AML-193 (cell line): ENCODE results near the gene KIF21B.

Experiments
- DNase-seq, 2 experiments: peaks; one replicate each; lab custom pipeline; 2025; lab: John Stamatoyannopoulos, UW

Gene KIF21B

GRCh38 chr1:201020721-201021629 lies 2.5 kb downstream of the KIF21B start:
- DNase-seq: peak; percentile 15 to 23

GRCh38 chr1:201020040-201020591 lies 3.4 kb downstream of the KIF21B start:
- peak; percentile 43 to 57 for DNase-seq

DNA sequence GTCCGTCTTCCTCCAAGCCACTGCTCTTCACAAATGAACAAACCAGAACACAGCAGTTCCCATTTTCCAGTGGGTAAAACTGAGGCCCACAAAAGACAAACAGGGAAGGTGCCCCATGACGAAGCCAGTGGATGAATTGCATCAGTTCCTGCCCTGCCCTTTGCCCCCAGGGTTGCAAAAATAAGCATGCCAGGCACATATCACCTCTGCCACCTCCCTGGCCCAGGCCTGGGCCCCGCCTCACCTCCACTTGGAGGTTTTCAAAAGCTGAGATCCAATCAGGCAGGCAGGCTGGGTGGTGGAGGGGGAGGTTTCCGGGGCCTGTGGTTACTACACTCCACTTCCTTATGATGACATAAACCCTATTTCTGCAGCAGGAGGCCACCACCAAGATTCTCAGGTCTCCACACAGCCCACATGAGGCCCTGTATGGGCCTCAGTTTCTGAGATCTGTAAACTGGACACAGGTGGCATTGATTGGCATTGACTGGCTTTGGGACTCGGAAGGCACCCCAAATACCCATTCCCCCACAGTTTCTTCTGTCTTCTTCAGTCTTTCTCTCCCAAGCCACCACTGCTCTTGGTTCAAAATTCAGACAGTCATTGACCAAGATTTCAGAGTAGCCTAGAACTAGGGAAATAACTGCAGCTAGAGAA lies 4.1 kb downstream of the KIF21B start:
- peak; percentile 93 to 94 for DNase-seq

DNA sequence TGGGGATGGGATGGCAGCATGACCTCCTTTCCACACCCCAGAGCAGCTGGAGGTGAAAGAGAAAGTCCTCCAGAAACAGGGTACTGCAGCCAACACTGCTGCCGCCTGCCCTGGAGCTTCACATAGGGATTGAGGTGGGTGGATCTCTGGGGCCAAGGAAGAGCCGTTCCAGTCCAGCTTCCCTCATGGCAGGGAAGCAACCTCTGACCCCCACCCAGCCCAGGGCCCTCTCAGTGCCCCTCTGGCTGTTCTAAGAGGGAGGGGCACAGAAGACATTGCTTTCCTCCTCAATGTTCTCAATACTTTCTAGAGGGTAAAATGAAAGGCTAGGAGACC lies 5.7 kb downstream of the KIF21B start:
- no peak for DNase-seq

- no peak for DNase-seq
Measured at GRCh38 chr1:201016943-201017827, 6.3 kb downstream of the KIF21B start.

GRCh38 chr1:201016211-201016651 lies 7.3 kb downstream of the KIF21B start:
- no peak for DNase-seq

DNA sequence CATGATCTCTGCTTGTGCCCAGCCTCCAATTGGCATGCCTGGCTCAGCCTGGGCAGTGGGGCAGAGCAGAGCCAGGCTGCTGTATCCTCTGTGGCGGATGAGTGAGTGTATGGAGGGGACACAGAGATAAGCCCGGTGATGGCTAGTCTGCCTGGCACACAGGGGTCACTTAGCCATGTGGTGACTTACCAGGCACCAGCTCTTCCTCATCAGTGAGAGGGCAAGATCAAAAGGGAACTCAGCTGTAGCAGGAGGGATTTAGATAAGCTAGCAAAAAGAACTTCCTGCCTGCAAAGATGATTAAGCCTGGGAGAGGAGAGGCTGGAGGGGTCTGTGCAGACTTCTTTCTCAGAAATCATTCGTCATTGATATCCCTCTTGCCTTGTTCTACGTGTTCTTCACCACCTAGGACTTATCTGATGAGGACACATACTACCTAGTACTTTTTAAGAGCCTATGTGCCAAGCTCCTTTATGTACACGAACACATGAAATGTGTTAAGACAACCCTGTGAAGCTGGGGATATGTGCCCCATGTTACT lies 7.9 kb downstream of the KIF21B start:
- peak; percentile 27 to 31 for DNase-seq

- DNase-seq: peak; percentile 17 to 38
Measured at GRCh38 chr1:201014816-201015200, 8.7 kb downstream of the KIF21B start.

GRCh38 chr1:201013991-201014815 lies 9.3 kb downstream of the KIF21B start:
- no peak for DNase-seq

GRCh38 chr1:201013031-201013485 lies 10.5 kb downstream of the KIF21B start:
- DNase-seq: peak; percentile 82

- DNase-seq: no peak
Measured at GRCh38 chr1:201011616-201012015, 11.9 kb downstream of the KIF21B start.

DNA sequence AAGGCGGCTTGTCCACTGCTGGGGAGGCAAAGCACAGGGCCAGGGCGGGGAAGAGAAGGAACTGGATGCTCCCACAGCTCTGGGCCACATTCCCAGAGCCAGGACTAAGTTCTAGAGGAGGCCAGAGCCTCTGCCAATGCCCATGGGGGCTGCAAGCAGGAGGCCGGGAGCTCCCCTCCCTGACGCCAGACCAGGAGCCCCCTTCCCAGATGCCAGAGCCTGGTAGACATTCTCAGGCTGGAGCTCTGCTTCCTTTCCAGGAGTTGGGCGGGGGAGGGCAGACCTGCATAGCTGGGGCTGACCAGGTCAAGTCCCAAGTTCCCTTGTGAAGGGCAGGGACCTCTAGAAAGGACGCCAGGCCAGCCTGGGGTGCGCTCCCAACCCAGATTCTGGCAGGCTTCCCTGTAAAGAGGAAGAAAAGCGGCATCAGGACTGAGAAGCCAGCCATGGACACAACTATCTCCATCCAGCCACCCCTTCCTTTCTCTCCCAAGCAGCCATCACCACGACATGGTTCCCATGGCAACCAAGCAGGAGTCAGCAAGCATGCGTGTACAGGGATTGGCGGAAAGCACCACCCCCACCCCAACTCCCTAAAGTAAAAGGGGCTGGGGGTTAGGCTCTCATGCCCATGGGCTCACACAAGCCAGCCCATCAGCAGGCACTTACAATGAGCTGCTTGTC lies 13.4 kb downstream of the KIF21B start:
- DNase-seq: no peak

- DNase-seq: no peak
Measured at GRCh38 chr1:201008666-201009360, 14.7 kb downstream of the KIF21B start.

DNA sequence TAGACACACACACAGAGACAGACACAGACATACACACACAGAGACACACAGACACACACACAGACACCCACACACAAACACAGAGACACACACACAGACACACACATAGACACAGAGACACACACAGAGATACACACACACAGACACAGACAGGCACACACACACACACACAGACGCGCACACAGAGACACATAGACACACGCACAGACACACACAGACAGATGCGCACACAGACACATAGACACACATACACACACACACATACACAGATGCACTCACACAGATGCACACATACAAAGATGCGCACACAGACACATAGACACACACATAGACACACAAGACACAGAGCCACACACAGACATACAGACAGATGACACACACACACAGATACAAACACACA lies 16.0 kb downstream of the KIF21B start:
- DNase-seq: no peak

GRCh38 chr1:201006450-201006849 lies 17.1 kb downstream of the KIF21B start:
- no peak for DNase-seq

GRCh38 chr1:201004732-201005131 lies 18.8 kb downstream of the KIF21B start:
- DNase-seq: no peak

GRCh38 chr1:201004154-201004553 lies 19.4 kb downstream of the KIF21B start:
- no peak for DNase-seq

DNA sequence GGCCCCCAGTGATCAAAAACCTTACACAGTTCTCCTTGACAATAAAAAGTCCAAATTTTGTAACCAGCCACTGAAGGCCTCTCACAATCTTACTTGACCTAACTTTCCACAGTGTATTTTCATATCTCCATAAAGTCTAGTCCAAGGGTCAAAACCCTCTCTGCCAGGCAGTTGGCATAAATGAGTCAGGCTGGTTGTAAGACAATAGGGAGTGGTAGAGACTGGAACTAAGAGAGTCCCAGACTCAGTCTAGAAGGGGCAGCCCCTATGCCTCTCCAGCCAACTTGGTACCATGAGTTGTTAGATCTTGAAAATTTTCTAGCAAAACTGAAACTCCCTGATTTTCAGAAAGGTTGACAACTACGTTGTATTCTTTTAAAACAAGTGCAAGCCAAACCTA lies 21.0 kb downstream of the KIF21B start:
- DNase-seq: no peak

DNA sequence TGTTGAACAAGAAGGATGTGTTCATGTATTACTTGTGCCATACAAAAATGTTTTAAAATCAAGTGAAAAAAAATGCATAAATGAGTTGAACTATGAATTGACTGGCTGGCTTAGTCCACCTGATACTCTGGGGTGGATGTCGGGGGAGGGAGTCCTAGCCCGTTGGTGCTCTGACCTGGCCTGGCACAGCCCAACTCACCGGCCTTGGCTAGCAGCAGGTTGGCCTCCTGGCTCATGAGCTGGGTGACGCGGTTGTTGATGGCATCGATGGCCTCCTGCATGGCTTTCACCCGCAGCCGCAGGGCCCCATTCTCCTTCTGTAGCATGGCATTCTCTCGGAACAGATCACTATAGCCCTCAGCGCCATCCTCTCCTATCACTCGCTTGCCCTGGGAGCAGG lies 21.6 kb downstream of the KIF21B start:
- no peak for DNase-seq

DNA sequence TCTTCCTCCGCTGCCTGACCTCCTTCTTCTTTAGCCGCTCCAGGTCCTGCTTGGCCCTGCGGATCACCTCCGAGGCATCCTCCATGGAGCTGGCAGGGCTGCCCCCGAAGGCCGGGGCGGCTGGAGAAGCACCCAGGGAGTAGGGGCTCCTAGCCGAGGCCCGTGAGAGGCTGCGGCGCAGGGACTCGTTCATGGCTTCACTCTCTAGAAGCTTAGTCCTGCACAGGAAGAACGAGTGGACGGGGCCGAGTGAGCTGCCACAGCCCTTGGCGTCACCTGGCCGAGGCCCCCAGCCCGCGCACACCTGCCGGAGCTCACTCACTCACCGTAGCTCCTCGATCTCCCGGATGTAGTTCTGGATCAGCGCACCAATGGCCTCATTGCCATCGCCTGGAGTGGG lies 23.1 kb downstream of the KIF21B start:
- no peak for DNase-seq
